SK-N-SH (cell line): ENCODE measurements around the gene MLF2. TPM values are rescaled to one million over a fixed set of nuclear protein-coding genes. Genes with fewer than 3 reads are reported as not detected.

Experiments used
- CTCF ChIA-PET: fragments of 300-600, 350-600 bp; formaldehyde crosslinking; extraction: SDS; loops from one replicate; lab custom pipeline; 2021; lab: Yijun Ruan, JAX
- POLR2A ChIA-PET: fragments of 350-600 bp; sonication (Branson Sonifier 250); formaldehyde crosslinking; extraction: SDS; loops from one replicate; lab custom pipeline; 2020; ENCODE audit warnings: antibody characterized with exemption, inconsistent platforms; lab: Yijun Ruan, JAX
- DNase-seq: peaks from one replicate; pipeline ENCODE4 v3.0.0; 2012
- H2AFZ ChIP-seq: fragments of 200-600 bp; sonication (generic); 2 replicates; pipeline ENCODE4 v1.8.1; 2016; ENCODE audit warnings: antibody characterized with exemption, mild to moderate bottlenecking, low read depth
- H3F3A ChIP-seq: fragments of 200-600 bp; sonication (generic); replicated peaks from 2 replicates; pipeline ENCODE3; 2016; ENCODE audit warnings: antibody characterized with exemption, mild to moderate bottlenecking; ENCODE audit not compliant: insufficient read depth
- H3K27ac ChIP-seq, 2 experiments: fragments of 200-500 bp in 1 of 2; fragments of 200-600 bp in 1 of 2; sonication (Bioruptor generic) in 1 of 2; sonication (generic), shearing (Covaris generic) in 1 of 2; 2 replicates each; pipeline versions ENCODE4 v1.5.1 to v1.6.1; 2014 to 2016; ENCODE audit warnings: low read depth in 2 of 2, inconsistent platforms in 1 of 2, low read length in 1 of 2, mild to moderate bottlenecking in 1 of 2, mixed read lengths in 1 of 2
- H3K27me3 ChIP-seq: fragments of 200-600 bp; sonication (generic), shearing (Covaris generic); 2 replicates; pipeline ENCODE4 v1.6.1; 2016; ENCODE audit warnings: mixed run types; ENCODE audit not compliant: insufficient read depth
- H3K36me3 ChIP-seq, 2 experiments: fragments of 200-500 bp in 1 of 2; fragments of 200-600 bp in 1 of 2; sonication (Bioruptor generic) in 1 of 2; sonication (generic) in 1 of 2; replicated peaks in 1 of 2; 2 replicates each; pipeline versions ENCODE3 to v1.5.1; 2014 to 2016; ENCODE audit warnings: low read length in 1 of 2, mild to moderate bottlenecking in 1 of 2; ENCODE audit not compliant: insufficient read depth in 2 of 2, control insufficient read depth in 1 of 2
- H3K4me1 ChIP-seq, 2 experiments: fragments of 200-500 bp in 1 of 2; fragments of 200-600 bp in 1 of 2; sonication (Bioruptor generic) in 1 of 2; sonication (generic), shearing (Covaris generic) in 1 of 2; 2 replicates each; pipeline versions ENCODE4 v1.5.1 to v1.6.1; 2014 to 2016; ENCODE audit warnings: low read depth in 1 of 2, low read length in 1 of 2, mixed run types in 1 of 2; ENCODE audit not compliant: insufficient read depth in 2 of 2, control insufficient read depth in 1 of 2
- H3K4me2 ChIP-seq: fragments of 200-600 bp; sonication (generic), shearing (Covaris generic); 2 replicates; pipeline ENCODE4 v1.6.1; 2017; ENCODE audit warnings: mixed run types
- H3K4me3 ChIP-seq, 2 experiments: fragments of 200-500 bp in 1 of 2; fragments of 200-600 bp in 1 of 2; sonication (Bioruptor generic) in 1 of 2; sonication (generic), shearing (Covaris generic) in 1 of 2; 2 replicates each; pipeline versions ENCODE4 v1.5.1 to v1.8.1; 2014 to 2016; ENCODE audit warnings: low read depth in 2 of 2, inconsistent platforms in 1 of 2, low read length in 1 of 2, mild to moderate bottlenecking in 1 of 2, mixed read lengths in 1 of 2, moderate library complexity in 1 of 2
- H3K79me2 ChIP-seq: fragments of 200-600 bp; sonication (generic); 2 replicates; pipeline ENCODE4 v1.8.1; 2017; ENCODE audit warnings: mild to moderate bottlenecking; ENCODE audit not compliant: insufficient read depth
- H3K9ac ChIP-seq: fragments of 200-600 bp; sonication (generic); 2 replicates; pipeline ENCODE4 v1.6.1; 2017; ENCODE audit warnings: mixed run types
- H3K9me2 ChIP-seq: fragments of 200-600 bp; sonication (generic); 2 replicates; pipeline ENCODE4 v1.6.1; 2017; ENCODE audit warnings: mixed run types
- H3K9me3 ChIP-seq: fragments of 200-600 bp; sonication (generic); 2 replicates; pipeline ENCODE4 v1.6.1; 2017; ENCODE audit warnings: mixed run types, mild to moderate bottlenecking, moderate library complexity
- H4K20me1 ChIP-seq: fragments of 200-600 bp; sonication (generic); 2 replicates; pipeline ENCODE4 v1.6.1; 2017; ENCODE audit warnings: mild to moderate bottlenecking, mixed run types; ENCODE audit not compliant: insufficient read depth
- ELF1 ChIP-seq: IDR thresholded peaks from 2 replicates; pipeline ENCODE4 v1.4.0; 2012
- EP300 ChIP-seq, 2 experiments: IDR thresholded peaks; 2 replicates each; pipeline versions ENCODE4 v1.4.0 to v1.6.1; 2012; ENCODE audit warnings: borderline replicate concordance in 1 of 2, low read depth in 1 of 2, low read length in 1 of 2
- EZH2phosphoT487 ChIP-seq: fragments of 200-600 bp; sonication (generic); IDR thresholded peaks from 2 replicates; pipeline ENCODE4 v1.6.1; 2017; ENCODE audit warnings: low read depth, mixed run types, mild to moderate bottlenecking, antibody characterized with exemption, moderate library complexity, borderline replicate concordance
- FOXJ3 ChIP-seq: sonication (generic); formaldehyde crosslinking; IDR thresholded peaks from 2 replicates; pipeline ENCODE4 v1.5.1; 2020; ENCODE audit warnings: mild to moderate bottlenecking, missing genetic modification reagents
- GABPA ChIP-seq: IDR thresholded peaks from 2 replicates; pipeline ENCODE4 v1.4.0; 2012; ENCODE audit warnings: low read depth, mild to moderate bottlenecking
- GATA2 ChIP-seq: sonication (generic); formaldehyde crosslinking; IDR thresholded peaks from 2 replicates; pipeline ENCODE4 v1.5.0; 2020; ENCODE audit warnings: mild to moderate bottlenecking, missing genetic modification reagents
- NFIC ChIP-seq: IDR thresholded peaks from 2 replicates; pipeline ENCODE4 v1.4.0; 2012; ENCODE audit warnings: borderline replicate concordance
- RXRA ChIP-seq: IDR thresholded peaks from 2 replicates; pipeline ENCODE4 v1.4.0; 2012; ENCODE audit warnings: low read depth, mild to moderate bottlenecking, borderline replicate concordance
- SIN3A ChIP-seq: IDR thresholded peaks from 2 replicates; pipeline ENCODE4 v1.6.1; 2012; ENCODE audit warnings: low read depth, mild to moderate bottlenecking, low read length, moderate library complexity, borderline replicate concordance
- SMC3 ChIP-seq: IDR thresholded peaks from 2 replicates; pipeline ENCODE4 v1.6.1; 2012; ENCODE audit warnings: low read depth, low read length, improper control_type of control experiment
- TAF1 ChIP-seq: IDR thresholded peaks from 2 replicates; pipeline ENCODE4 v1.6.1; 2012; ENCODE audit warnings: low read depth, mild to moderate bottlenecking, low read length, moderate library complexity, borderline replicate concordance
- USF1 ChIP-seq: IDR thresholded peaks from 2 replicates; pipeline ENCODE4 v1.4.0; 2012; ENCODE audit warnings: low read depth, borderline replicate concordance
- WGBS: methylation state at CpG from one replicate; pipeline ENCODE4 v1.1.6; 2017; ENCODE audit warnings: low lambda C conversion rate; 5-methylcytosine and 5-hydroxymethylcytosine counted together
- polyA plus RNA-seq, 3 experiments: library from polyadenylated mRNA; depleted of rRNA; stranded (reverse); fragments of >200 nt; gene quantifications; 2 replicates each; pipeline ENCODE4 v1.2.3, GENCODE V29; 2012
- TF ChIP-seq, protein P1 (sequence below): IDR thresholded peaks from 2 replicates; pipeline ENCODE4; 2012
- TF ChIP-seq, protein P2 (sequence below): fragments of 150-350 bp; IDR thresholded peaks from 2 replicates; pipeline ENCODE4 v1.6.1; 2016; ENCODE audit warnings: mild to moderate bottlenecking, low read depth, low read length
- TF ChIP-seq, protein P3 (sequence below): IDR thresholded peaks from 2 replicates; pipeline ENCODE4 v1.4.0; 2012; ENCODE audit warnings: low read depth
- TF ChIP-seq, protein P4 (sequence below): fragments of 200-600 bp; sonication (generic); IDR thresholded peaks from 2 replicates; pipeline ENCODE4 v1.6.1; 2017; ENCODE audit warnings: antibody characterized with exemption, mild to moderate bottlenecking, moderate library complexity

The MLF2 gene
- polyA plus RNA-seq, 1 of the 3 experiments (the other 2 are of a cell fraction): 535 TPM

DNA sequence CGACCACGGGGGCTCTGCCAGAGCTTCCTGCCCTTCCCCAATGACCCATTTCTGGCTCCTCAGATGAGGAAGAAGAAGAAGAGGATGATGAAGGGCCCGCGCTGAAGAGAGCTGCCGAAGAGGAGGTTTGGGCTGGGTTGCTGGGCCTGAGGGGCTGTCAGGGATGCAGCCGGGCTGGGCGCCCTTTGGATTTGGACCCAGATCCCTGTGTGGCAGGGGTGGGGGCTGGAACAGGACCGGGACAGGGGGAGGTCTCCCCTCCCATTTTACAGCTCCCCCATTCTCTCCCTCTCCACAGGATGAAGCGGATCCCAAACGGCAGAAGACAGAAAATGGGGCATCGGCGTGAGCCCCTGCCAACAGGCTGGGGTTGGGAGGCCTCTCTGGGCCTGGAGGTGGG, 17.2 kb upstream of the MLF2 start:
- Histone ChIP-seq H3K27ac (peak overlapping the region in 1 of 2 experiments; percentile 21; a peak in 2 of 4 replicates), H4K20me1 (peaks cover 40% of the 10 kb centered on the region), H3K36me3 (peaks cover 17 to 20% of the 10 kb centered on the region in 2 experiments), H3K4me1 (peaks cover 17 to 38% of the 10 kb centered on the region in 2 experiments; a peak in 3 of 4 replicates), H3K9ac (no peak overlapping the region), H3K9me3 (no peaks in the 10 kb centered on the region), H3K27me3 (no peaks in the 10 kb centered on the region), H3K4me3 (no peak overlapping the region), H2AFZ (no peak overlapping the region), H3F3A (peaks cover 17% of the 10 kb centered on the region), H3K4me2 (peak overlapping the region; percentile 96; the same call in 1 of the 2 replicates), H3K9me2 (no peaks in the 10 kb centered on the region), H3K79me2 (peaks cover 40% of the 10 kb centered on the region)
- TF ChIP-seq EP300 (IDR thresholded peaks at IDR 0.05; ENCODE audit: borderline replicate concordance in 1 of 2, low read depth in 1 of 2, low read length in 1 of 2) (no peak), TAF1 (no peak), FOXJ3 (no peak), NFIC (no peak), ELF1 (no peak), USF1 (no peak), RXRA (no peak), GABPA (no peak), SMC3 (no peak), GATA2 (CRISPR knock-in tag) (no peak), EZH2phosphoT487 (no peak), SIN3A (no peak)
- TF ChIP-seq, protein P1, sequence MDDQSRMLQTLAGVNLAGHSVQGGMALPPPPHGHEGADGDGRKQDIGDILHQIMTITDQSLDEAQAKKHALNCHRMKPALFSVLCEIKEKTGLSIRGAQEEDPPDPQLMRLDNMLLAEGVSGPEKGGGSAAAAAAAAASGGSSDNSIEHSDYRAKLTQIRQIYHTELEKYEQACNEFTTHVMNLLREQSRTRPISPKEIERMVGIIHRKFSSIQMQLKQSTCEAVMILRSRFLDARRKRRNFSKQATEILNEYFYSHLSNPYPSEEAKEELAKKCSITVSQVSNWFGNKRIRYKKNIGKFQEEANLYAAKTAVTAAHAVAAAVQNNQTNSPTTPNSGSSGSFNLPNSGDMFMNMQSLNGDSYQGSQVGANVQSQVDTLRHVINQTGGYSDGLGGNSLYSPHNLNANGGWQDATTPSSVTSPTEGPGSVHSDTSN: no peak
- TF ChIP-seq, protein P2, sequence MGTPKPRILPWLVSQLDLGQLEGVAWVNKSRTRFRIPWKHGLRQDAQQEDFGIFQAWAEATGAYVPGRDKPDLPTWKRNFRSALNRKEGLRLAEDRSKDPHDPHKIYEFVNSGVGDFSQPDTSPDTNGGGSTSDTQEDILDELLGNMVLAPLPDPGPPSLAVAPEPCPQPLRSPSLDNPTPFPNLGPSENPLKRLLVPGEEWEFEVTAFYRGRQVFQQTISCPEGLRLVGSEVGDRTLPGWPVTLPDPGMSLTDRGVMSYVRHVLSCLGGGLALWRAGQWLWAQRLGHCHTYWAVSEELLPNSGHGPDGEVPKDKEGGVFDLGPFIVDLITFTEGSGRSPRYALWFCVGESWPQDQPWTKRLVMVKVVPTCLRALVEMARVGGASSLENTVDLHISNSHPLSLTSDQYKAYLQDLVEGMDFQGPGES: no peak
- TF ChIP-seq, protein P3, sequence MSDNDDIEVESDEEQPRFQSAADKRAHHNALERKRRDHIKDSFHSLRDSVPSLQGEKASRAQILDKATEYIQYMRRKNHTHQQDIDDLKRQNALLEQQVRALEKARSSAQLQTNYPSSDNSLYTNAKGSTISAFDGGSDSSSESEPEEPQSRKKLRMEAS: no peak
- TF ChIP-seq, protein P4, sequence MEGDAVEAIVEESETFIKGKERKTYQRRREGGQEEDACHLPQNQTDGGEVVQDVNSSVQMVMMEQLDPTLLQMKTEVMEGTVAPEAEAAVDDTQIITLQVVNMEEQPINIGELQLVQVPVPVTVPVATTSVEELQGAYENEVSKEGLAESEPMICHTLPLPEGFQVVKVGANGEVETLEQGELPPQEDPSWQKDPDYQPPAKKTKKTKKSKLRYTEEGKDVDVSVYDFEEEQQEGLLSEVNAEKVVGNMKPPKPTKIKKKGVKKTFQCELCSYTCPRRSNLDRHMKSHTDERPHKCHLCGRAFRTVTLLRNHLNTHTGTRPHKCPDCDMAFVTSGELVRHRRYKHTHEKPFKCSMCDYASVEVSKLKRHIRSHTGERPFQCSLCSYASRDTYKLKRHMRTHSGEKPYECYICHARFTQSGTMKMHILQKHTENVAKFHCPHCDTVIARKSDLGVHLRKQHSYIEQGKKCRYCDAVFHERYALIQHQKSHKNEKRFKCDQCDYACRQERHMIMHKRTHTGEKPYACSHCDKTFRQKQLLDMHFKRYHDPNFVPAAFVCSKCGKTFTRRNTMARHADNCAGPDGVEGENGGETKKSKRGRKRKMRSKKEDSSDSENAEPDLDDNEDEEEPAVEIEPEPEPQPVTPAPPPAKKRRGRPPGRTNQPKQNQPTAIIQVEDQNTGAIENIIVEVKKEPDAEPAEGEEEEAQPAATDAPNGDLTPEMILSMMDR: no peak
- no peak for DNase-seq
- ChIA-PET CTCF (interaction anchor here (1.2 to 15.2 kb wide), 5 partner anchors 8 to 55 kb away, joined by 3 to 343 read pairs (median 6); partner anchors contain the start of gene MLF2), POLR2A (interaction anchor here (1.6 to 4.6 kb wide), 2 partner anchors 17 kb away, joined by 9 to 89 read pairs; partner anchors contain the start of gene MLF2)
- WGBS: 84% methylated on average over 10 of the region's 12 CpGs
